Calu3 (cell line): Measurements from ENCODE around the gene PLCD1. TPM values are rescaled to one million over a fixed set of nuclear protein-coding genes. Genes with fewer than 3 reads are reported as not detected.
"Not testable (repeated sequence)": the region's sequence is repeated elsewhere in the genome, so short reads cannot be mapped to it uniquely, and the experiment has no call there.

Experiments
- BruUV-seq: library from RNA; stranded (reverse); fragments of 400-500 nt; replicated peaks from 2 replicates; lab custom pipeline; 2021; lab: Mats Ljungman, UMichigan
- CTCF ChIA-PET: fragments of 300-600 bp; sonication (Branson Sonifier 250); formaldehyde crosslinking; loops from one replicate; lab custom pipeline; 2022; ENCODE audit warnings: antibody characterized with exemption; lab: Charles Lee
- DNase-seq: peaks from one replicate; pipeline ENCODE4 v3.0.0; 2022
- H3K27ac Mint-ChIP-seq: one replicate; pipeline ENCODE4 v1.8.0; 2022; ENCODE audit warnings: mixed read lengths; ENCODE audit not compliant: unreplicated experiment
- H3K27me3 Mint-ChIP-seq: one replicate; pipeline ENCODE4 v1.8.0; 2022; ENCODE audit warnings: mixed read lengths; ENCODE audit not compliant: unreplicated experiment
- H3K36me3 Mint-ChIP-seq: one replicate; pipeline ENCODE4 v1.8.0; 2022; ENCODE audit warnings: mild to moderate bottlenecking, moderate library complexity, mixed read lengths; ENCODE audit not compliant: insufficient read depth, unreplicated experiment
- H3K4me1 Mint-ChIP-seq: one replicate; pipeline ENCODE4 v1.8.0; 2022; ENCODE audit warnings: mild to moderate bottlenecking, low read depth, mixed read lengths; ENCODE audit not compliant: unreplicated experiment
- H3K4me3 Mint-ChIP-seq: one replicate; pipeline ENCODE4 v1.8.0; 2022; ENCODE audit warnings: mild to moderate bottlenecking, low read depth, moderate library complexity, mixed read lengths; ENCODE audit not compliant: unreplicated experiment
- H3K9me3 Mint-ChIP-seq: one replicate; pipeline ENCODE4 v1.8.0; 2022; ENCODE audit warnings: low read depth, mixed read lengths; ENCODE audit not compliant: unreplicated experiment
- intact Hi-C: fragments of 100-400 bp; cut with micrococcal nuclease; formaldehyde crosslinking; loops from one replicate; pipeline ENCODE4 v1.10.0; 2022; ENCODE audit not compliant: unreplicated experiment
- total RNA-seq: library from RNA; stranded (reverse); gene quantifications from 2 replicates; pipeline ENCODE4 v1.2.3, GENCODE V29; 2022
- TF ChIP-seq, protein P1 (sequence below): fragments of 200-600 bp; IDR thresholded peaks from one replicate; pipeline ENCODE4 v1.8.0; 2022; ENCODE audit warnings: antibody characterized with exemption; ENCODE audit not compliant: unreplicated experiment

PLCD1 gene
- total RNA-seq, 1 experiment from 2014 or later: 9.8 TPM

DNA sequence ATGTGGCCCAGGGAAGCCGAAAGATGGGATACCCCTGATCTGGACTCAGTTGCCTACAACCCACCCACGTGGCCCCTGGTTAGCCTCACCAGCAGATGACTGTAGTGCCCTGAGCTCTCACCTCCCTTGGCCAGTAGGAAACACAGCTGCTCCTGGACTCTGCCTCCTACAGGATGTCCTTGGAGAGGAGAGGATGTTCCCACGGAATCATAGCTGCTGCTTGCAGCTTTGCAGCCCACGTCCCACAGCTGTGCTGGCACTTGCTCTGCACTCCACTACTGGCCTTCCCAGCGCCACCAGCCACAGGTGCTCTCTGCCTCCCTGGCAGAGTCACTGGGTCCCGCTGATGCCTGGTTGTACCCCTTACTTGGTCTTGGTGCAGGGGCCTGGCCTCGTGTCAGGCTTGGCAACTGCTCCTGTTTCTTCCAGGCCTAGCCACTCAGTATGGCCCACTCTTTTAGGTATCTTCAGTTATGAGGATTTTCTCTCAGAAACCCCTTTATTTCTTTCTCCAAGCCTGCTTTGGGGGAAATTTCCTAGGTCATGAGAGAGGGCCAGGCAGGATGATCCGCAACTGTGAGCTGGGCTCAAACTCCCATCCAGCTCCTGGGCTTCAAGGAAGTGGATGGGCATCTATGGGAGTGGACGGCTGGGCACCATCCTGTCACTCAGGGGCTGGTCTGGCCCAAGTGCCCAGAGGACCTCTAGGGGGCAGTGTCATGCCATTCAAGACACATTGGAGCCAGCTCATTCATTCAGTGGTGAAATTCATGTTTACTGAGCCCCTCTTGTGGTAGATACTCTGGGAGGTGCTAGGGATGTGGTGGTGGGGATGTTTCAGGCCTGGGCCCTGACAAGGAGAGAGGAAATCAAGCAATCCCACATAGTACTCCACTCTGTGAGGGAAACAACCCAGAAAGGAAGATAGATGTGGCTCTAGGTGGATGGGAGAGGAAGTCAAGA, 55.0 kb downstream of the PLCD1 start:
- peaks cover 34% of the 10 kb centered on the region for H3K4me1 Mint-ChIP-seq
- no peaks in the 10 kb centered on the region for H3K27me3 Mint-ChIP-seq
- DNase-seq: peak; percentile 81
- no peak overlapping the region for H3K27ac Mint-ChIP-seq
- intact Hi-C loops: loop anchor here (1.0 kb wide), 1 partner anchor 23 kb away; no protein-coding TSS in a partner anchor
- H3K36me3 Mint-ChIP-seq: peaks cover 27% of the 10 kb centered on the region
- TF ChIP-seq, protein P1, sequence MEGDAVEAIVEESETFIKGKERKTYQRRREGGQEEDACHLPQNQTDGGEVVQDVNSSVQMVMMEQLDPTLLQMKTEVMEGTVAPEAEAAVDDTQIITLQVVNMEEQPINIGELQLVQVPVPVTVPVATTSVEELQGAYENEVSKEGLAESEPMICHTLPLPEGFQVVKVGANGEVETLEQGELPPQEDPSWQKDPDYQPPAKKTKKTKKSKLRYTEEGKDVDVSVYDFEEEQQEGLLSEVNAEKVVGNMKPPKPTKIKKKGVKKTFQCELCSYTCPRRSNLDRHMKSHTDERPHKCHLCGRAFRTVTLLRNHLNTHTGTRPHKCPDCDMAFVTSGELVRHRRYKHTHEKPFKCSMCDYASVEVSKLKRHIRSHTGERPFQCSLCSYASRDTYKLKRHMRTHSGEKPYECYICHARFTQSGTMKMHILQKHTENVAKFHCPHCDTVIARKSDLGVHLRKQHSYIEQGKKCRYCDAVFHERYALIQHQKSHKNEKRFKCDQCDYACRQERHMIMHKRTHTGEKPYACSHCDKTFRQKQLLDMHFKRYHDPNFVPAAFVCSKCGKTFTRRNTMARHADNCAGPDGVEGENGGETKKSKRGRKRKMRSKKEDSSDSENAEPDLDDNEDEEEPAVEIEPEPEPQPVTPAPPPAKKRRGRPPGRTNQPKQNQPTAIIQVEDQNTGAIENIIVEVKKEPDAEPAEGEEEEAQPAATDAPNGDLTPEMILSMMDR: peak; percentile 75
- CTCF ChIA-PET: interaction anchor here (0.6 to 2.8 kb wide), 18 partner anchors 10 to 324 kb away, joined by 3 to 50 read pairs (median 6); partner anchors contain the start of gene VILL
- H3K9me3 Mint-ChIP-seq: no peaks in the 10 kb centered on the region
- no peak overlapping the region for H3K4me3 Mint-ChIP-seq
- no TSS peak for BruUV-seq

DNA sequence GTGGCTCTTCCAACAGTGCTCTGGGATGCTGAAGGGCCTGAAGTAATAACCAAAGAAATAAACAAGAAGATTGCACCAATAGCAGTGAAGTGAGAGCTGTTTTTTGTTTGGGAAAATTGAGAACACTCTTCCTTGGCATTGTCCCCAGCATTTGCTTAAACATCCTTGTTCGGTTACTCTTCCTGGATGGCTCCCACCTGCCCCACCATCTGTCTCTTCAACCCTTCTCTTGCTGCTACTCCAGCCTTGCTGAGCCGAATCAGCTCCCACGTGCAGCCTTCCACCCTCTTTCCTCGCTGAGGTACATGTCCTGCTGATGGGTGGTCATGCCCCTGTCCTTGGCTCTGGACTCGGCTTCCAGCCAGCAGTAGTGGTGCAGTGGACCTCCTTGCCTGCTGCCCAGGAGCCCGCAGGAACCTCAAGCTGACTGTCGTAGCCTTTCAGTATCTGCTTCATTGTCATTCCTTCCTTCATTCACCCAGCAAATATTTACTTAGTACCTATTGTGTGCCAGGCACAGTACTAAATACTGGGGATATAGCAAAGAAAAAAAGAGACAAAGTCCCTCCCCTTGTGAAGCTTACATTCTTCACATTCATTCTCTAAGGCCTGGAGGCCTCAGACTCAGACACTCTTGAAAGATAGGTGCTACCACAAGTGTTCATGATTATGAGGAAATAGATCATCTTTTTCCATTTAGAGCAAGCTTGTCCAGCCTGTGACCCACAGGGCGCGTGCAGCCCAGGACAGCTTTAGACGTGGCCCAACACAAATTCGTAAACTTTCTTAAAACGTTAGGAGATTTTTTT, 56.0 kb downstream of the PLCD1 start:
- Mint-ChIP-seq H3K27ac (no peak overlapping the region), H3K36me3 (peaks cover 33% of the 10 kb centered on the region), H3K4me3 (no peak overlapping the region), H3K9me3 (no peaks in the 10 kb centered on the region), H3K4me1 (peaks cover 34% of the 10 kb centered on the region), H3K27me3 (no peaks in the 10 kb centered on the region)
- TF ChIP-seq, protein P1: no peak
- CTCF ChIA-PET: interaction anchor here (0.6 to 2.8 kb wide), 8 partner anchors 9 to 209 kb away, joined by 4 to 50 read pairs (median 12); partner anchors contain the start of gene VILL
- DNase-seq: no peak
- no TSS peak for BruUV-seq
- intact Hi-C loops: loop anchor here (1.0 kb wide), 1 partner anchor 24 kb away; no protein-coding TSS in a partner anchor

DNA sequence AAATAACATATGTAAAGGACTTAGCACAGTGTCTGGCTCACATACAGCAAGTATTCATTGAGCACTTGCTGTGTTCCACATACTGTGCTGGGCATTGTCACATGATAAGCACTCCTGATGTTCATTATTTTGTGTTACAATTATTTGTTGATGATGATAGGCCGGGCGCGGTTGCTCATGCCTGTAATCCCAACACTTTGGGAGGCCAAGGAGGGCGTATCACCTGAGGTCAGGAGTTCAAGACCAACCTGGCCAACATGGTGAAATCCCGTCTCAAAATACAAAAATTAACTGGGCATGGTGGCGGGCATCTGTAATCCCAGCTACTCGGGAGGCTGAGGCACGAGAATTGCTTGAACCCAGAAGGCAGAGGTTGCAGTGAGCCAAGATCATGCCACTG, 57.4 kb downstream of the PLCD1 start:
- H3K27ac Mint-ChIP-seq, DNase-seq, BruUV-seq, H3K9me3 Mint-ChIP-seq, H3K4me3 Mint-ChIP-seq, H3K27me3 Mint-ChIP-seq, intact Hi-C loops, CTCF ChIA-PET: not testable (repeated sequence)
- peaks cover 35% of the 10 kb centered on the region for H3K4me1 Mint-ChIP-seq
- H3K36me3 Mint-ChIP-seq: peaks cover 38% of the 10 kb centered on the region

DNA sequence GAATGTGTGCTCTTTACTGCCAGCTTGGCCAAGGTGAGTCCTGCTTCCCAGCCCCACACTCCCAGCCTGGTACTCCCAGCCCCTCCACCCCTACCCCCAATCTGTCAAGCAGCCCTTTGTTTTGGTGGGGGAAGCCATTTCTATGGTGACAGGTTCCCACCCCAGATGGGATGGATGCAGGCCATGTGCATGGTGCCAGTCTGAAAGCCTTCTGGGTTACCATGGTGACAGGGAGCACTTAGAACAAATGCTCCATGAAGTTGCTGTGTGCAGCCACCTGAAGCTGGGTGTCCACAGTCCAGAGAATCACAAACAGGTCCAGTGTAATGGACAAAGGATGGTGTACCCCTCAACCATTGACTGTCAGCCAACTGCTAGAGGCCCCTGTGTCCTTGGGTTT, 58.0 kb downstream of the PLCD1 start:
- Mint-ChIP-seq H3K27me3 (no peaks in the 10 kb centered on the region), H3K4me1 (peaks cover 41% of the 10 kb centered on the region), H3K4me3 (no peak overlapping the region), H3K27ac (no peak overlapping the region), H3K9me3 (no peaks in the 10 kb centered on the region), H3K36me3 (peaks cover 44% of the 10 kb centered on the region)
- no peak for DNase-seq
- TF ChIP-seq, protein P1: no peak
- intact Hi-C loops: no loop called here
- CTCF ChIA-PET: no interaction called here
- BruUV-seq: no TSS peak
